D721Med (cell line): ENCODE results near the gene PNRC1.
"Not testable (repeated sequence)": the region's sequence is repeated elsewhere in the genome, so short reads cannot be mapped to it uniquely, and the experiment has no call there.

ENCODE experiments used
- DNase-seq: peaks from one replicate; pipeline ENCODE4 v3.0.0; 2011; ENCODE audit warnings: low spot score; ENCODE audit not compliant: insufficient read length
- FAIRE-seq: peaks from 2 replicates; lab custom pipeline; 2011; peaks lifted over from hg19 to GRCh38; lab: Jason Lieb, UNC
- CTCF ChIP-seq: IDR thresholded peaks from 2 replicates; pipeline ENCODE4 v1.5.1; 2012; ENCODE audit warnings: mild to moderate bottlenecking, control low read depth; ENCODE audit not compliant: insufficient read depth; ENCODE audit errors: missing control alignments

The PNRC1 gene

GRCh38 chr6:89063881-89064280 is 16.7 kb upstream of the PNRC1 start:
- TF ChIP-seq CTCF = no peak
- FAIRE-seq (no peak), DNase-seq (no peak)

- FAIRE-seq, DNase-seq: not testable (repeated sequence)
Measured at GRCh38 chr6:89064931-89065330, 15.6 kb upstream of the PNRC1 start.

GRCh38 chr6:89066121-89066520 is 14.4 kb upstream of the PNRC1 start:
- FAIRE-seq, DNase-seq: not testable (repeated sequence)

- FAIRE-seq (no peak), DNase-seq (no peak)
- TF ChIP-seq CTCF = no peak
Measured at GRCh38 chr6:89066940-89067646, 13.5 kb upstream of the PNRC1 start.

- DNase-seq (no peak), FAIRE-seq (no peak)
- no peak for TF ChIP-seq CTCF
Measured at GRCh38 chr6:89067796-89068195, 12.8 kb upstream of the PNRC1 start.

GRCh38 chr6:89068695-89069094 is 11.9 kb upstream of the PNRC1 start:
- TF ChIP-seq CTCF = no peak
- no peak for DNase-seq
- FAIRE-seq = no peak

GRCh38 chr6:89069536-89070163 is 10.9 kb upstream of the PNRC1 start:
- FAIRE-seq (no peak), DNase-seq (no peak)
- TF ChIP-seq CTCF = no peak

GRCh38 chr6:89071036-89071435 is 9.5 kb upstream of the PNRC1 start:
- no peak for TF ChIP-seq CTCF
- DNase-seq = no peak
- no peak for FAIRE-seq
